Effector memory CD4-positive, alpha-beta T cell (primary cell): ENCODE data around the gene OPCML.

Source experiments
- DNase-seq, 3 donors: peaks; one replicate each; pipeline ENCODE4 v3.0.0-alpha.2; 2020
- H3K27ac ChIP-seq: 2 replicates; pipeline ENCODE4 v1.7.0; 2013; ENCODE audit warnings: mild to moderate bottlenecking, low read length, moderate library complexity; ENCODE audit not compliant: insufficient read depth, poor library complexity, severe bottlenecking
- H3K27me3 ChIP-seq: replicated peaks from 2 replicates; pipeline ENCODE4 v1.7.0; 2013; ENCODE audit warnings: mild to moderate bottlenecking, low read length; ENCODE audit not compliant: insufficient read depth, control insufficient read depth, poor library complexity, severe bottlenecking
- H3K36me3 ChIP-seq: 2 replicates; pipeline ENCODE4 v1.7.0; 2013; ENCODE audit warnings: mild to moderate bottlenecking, low read length, moderate library complexity; ENCODE audit not compliant: control insufficient read depth, insufficient read depth
- H3K4me1 ChIP-seq: 2 replicates; pipeline ENCODE4 v1.7.0; 2013; ENCODE audit warnings: low read length, mild to moderate bottlenecking; ENCODE audit not compliant: control insufficient read depth, insufficient read depth, poor library complexity, severe bottlenecking
- H3K4me3 ChIP-seq: 2 replicates; pipeline ENCODE4 v1.7.0; 2013; ENCODE audit warnings: low read length, low read depth, mild to moderate bottlenecking; ENCODE audit not compliant: insufficient read depth, poor library complexity, severe bottlenecking
- H3K9me3 ChIP-seq: 2 replicates; pipeline ENCODE4 v1.7.0; 2013; ENCODE audit warnings: mild to moderate bottlenecking, low read length, moderate library complexity; ENCODE audit not compliant: control insufficient read depth

The OPCML gene

DNA sequence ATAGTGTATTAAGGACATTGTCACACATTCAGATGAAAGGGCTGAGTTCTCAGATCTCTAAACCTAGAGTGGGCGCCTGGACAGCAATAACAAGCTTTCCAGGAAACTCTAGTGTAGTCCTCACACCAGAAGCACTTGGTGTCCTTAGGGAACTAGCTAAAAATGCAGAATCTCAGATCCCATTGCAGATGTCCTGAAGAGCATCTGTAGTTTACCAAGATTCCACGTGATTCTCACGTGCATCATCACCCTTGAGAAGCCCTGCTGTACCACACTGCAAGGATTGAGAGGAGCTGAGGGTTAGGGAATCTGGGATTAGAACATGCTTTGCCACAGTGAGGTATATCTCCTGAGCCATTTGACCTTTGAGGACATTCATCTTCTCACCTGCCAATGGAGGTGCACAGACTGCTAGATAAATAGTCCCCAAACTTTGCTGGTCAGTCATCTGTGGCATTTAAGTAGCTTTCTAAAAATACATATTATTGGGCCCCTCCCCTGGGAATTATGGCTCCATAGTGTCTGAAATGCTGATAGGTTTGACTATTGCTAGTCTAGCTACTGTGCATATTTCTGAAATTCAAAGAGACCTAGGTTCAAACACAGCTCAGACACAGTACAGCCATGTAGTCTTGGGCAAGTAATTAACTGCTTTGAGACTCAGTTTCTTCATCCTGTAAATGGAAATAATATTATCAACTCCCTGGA, 1068.9 kb downstream of the OPCML start:
- DNase-seq: no peak
- Histone ChIP-seq H3K9me3 (no peaks in the 10 kb centered on the region), H3K36me3 (no peaks in the 10 kb centered on the region), H3K27me3 (no peaks in the 10 kb centered on the region), H3K4me1 (no peaks in the 10 kb centered on the region), H3K4me3 (no peak overlapping the region), H3K27ac (no peak overlapping the region)

DNA sequence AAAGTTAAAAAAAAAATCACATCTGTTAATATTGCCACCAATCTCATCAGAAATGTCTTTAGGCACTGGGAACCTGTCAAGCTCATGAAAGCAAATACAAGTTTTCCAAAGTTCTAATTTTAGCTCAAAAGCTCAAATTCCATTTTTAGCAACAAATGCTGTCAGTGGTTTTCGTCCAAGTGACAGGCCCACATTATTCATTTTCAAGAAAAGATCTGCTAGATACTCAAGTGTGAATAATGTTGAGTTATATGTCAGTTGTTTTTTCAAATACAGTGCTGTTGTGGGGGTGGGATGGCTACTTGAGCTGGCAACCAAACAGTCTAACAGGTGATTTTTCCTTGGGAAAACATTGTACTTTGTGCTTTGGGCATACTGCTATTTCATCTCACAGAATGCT, 1072.6 kb downstream of the OPCML start:
- H3K36me3 ChIP-seq: no peaks in the 10 kb centered on the region
- no peaks in the 10 kb centered on the region for H3K9me3 ChIP-seq
- DNase-seq: no peak

DNA sequence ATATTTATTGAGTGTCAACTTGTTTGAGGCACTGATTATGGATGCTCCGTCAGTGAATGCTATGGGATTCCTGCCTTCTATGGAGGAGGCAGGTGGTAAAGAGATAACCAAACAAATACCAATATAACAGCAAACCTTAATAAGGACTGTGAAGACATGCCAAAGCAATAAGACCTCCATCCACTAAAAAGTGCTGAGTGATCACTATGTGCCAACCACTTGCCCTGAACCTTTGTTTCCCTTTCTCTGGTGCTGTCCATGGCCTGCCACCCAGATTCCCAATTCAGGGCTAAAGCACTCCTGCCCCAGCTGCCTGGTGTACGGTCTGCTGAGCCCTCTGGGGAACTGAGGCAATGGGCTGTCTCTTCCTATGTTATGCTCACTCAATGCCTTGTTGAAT, 1074.9 kb downstream of the OPCML start:
- Histone ChIP-seq H3K27ac (no peak overlapping the region), H3K9me3 (no peaks in the 10 kb centered on the region), H3K4me1 (no peaks in the 10 kb centered on the region), H3K27me3 (no peaks in the 10 kb centered on the region), H3K36me3 (no peaks in the 10 kb centered on the region), H3K4me3 (no peak overlapping the region)
- no peak for DNase-seq

More for the DNA sequence above, 1072.6 kb downstream of the OPCML start:
- Histone ChIP-seq H3K27me3 (no peaks in the 10 kb centered on the region), H3K4me1 (no peaks in the 10 kb centered on the region), H3K4me3 (no peak overlapping the region), H3K27ac (no peak overlapping the region)

DNA sequence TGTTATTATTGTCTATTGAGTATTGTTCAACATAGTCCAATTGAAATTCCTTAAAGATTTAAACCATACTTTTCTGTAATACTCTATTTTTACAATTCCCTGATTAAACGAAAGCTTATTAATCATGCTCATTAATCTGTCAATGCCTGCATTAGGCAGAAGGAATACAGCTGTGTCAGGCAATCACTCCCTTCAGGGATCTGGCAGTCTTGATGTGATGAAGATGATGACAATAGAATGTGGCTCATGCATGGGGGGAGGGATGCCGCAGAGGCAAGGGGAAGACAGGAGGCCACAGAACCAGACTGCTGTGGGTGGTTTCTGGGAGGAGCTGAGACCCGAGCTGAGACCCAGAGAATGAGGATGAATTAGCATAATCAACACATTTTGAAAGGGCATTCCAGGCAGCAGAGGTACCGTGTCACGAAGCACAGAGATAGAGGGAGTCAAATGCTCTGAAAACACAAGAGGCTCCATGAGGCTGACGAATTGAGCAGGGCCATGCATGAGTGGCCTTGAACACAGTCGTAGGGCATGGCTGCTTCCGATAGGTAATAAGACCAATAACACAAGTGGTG, 1075.5 kb downstream of the OPCML start:
- no peaks in the 10 kb centered on the region for H3K36me3 ChIP-seq
- H3K4me3 ChIP-seq: no peak overlapping the region
- H3K27ac ChIP-seq: no peak overlapping the region
- H3K9me3 ChIP-seq: no peaks in the 10 kb centered on the region
- no peak for DNase-seq
- H3K27me3 ChIP-seq: no peaks in the 10 kb centered on the region
- H3K4me1 ChIP-seq: no peaks in the 10 kb centered on the region

DNA sequence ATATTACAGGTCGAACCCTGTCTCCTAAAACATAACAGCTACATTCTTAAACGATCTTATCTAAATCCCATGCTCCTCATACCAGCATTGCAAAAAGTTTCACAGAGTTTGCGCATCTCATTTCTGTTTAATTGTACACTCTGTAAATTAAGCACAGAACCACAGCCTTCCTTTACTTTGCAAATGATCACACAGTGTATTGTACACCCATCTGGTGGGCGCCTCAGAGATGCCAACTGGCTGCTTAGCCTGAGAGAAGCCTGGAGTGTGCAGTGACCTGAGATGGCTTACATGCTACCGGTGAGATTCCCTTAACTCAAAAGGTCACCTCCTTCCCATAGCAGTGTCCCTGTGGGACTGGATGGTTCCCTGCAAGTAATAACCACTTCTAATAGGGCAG, 1077.3 kb downstream of the OPCML start:
- Histone ChIP-seq H3K27ac (no peak overlapping the region), H3K36me3 (no peaks in the 10 kb centered on the region), H3K4me1 (no peaks in the 10 kb centered on the region), H3K4me3 (no peak overlapping the region), H3K9me3 (no peaks in the 10 kb centered on the region), H3K27me3 (no peaks in the 10 kb centered on the region)
- DNase-seq: no peak

DNA sequence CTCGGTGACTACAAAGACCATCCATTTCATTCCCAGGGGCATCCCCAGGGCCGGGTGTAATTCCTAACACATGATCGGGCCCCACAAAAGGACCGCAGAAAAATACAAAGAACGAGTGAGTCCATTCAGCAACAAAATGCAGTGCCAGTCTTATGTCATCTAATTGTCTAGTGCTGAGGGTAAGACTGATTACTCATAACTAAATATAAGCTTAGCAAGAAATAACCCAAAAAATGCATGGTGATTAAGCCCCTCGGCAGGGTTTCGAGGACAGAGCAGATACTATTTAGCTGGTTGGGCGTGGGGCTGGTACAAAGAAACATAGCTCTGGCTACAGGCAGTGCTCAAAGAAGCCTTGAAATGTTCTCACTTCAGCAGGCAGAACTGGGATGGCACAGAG, 1078.9 kb downstream of the OPCML start:
- Histone ChIP-seq H3K27ac (no peak overlapping the region), H3K4me3 (no peak overlapping the region), H3K9me3 (no peaks in the 10 kb centered on the region), H3K27me3 (no peaks in the 10 kb centered on the region), H3K4me1 (no peaks in the 10 kb centered on the region), H3K36me3 (no peaks in the 10 kb centered on the region)
- DNase-seq: no peak

DNA sequence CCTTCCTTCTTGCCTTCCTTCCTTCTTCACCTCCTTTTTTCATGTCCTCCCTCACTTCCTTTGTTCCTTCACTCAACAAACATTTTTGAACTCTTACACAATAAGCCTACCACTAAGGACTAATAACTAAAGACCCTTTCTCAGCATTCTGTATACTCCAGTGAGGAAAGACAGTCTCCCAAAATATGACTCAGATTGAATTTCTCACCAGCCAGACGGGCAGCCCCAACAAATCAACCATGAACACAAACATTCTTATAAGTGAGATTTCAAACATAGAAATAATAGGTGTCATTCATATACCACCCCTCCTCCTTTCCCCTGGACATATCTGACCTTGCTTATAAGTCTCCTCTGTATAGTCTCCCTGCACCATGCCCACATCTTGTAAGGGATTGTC, 1079.7 kb downstream of the OPCML start:
- no peak for DNase-seq
- Histone ChIP-seq H3K9me3 (no peaks in the 10 kb centered on the region), H3K27ac (no peak overlapping the region), H3K4me1 (no peaks in the 10 kb centered on the region), H3K36me3 (no peaks in the 10 kb centered on the region), H3K4me3 (no peak overlapping the region), H3K27me3 (no peaks in the 10 kb centered on the region)

DNA sequence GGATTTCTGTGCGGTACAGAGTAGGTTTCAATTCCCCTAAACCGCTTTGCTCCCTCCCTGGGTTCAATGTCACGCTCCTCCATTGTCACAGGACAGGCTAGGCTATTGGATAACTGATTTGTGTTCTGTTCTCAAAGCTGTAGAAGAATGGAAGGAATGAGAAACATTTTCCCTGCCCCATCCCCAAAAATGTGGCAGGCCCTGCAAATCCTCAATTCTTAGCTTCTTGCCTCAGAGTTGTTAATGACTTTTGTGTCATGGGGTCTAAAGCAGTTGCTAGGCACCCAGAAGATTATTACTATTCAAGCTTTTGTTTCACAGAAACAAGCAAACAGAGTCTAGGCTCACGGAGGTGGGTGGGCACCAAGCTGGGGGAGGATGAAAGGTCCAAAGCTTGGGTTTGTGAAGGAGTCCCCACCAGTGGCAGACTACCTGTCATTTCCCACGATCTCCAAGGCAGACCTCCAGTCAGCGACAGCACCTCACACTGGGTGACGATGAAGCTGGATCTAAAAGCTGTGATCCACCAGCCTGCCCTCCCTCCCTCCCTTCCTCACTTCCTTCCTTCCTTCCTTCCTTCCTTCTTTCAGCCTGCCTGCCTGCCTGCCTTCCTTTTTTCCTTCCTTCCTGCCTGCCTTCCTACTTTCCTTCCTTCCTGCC, 1080.2 kb downstream of the OPCML start:
- H3K4me3 ChIP-seq: no peak overlapping the region
- H3K36me3 ChIP-seq: no peaks in the 10 kb centered on the region

DNA sequence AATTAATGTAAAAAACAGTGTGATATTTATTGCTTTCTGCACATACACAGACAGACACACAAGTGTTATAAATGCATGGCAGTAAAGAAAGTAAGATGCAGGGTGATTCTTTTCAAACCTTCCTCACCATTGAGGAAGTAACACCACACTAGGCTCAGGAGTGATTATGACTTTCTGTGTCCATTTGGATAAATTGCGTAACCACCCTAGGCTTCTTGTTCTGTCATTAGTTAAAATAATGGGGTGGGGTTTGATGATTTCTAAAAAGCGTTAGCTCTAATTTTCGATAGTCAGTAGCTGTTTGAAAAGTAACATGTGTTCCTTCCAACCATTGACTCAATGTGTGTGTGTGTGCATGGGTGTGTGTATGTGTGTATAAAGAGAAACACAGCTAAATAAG, 1081.7 kb downstream of the OPCML start:
- Histone ChIP-seq H3K4me3 (no peak overlapping the region), H3K27me3 (no peaks in the 10 kb centered on the region), H3K9me3 (no peaks in the 10 kb centered on the region), H3K27ac (no peak overlapping the region), H3K4me1 (no peaks in the 10 kb centered on the region), H3K36me3 (no peaks in the 10 kb centered on the region)
- DNase-seq: no peak

More for the DNA sequence above, 1080.2 kb downstream of the OPCML start:
- DNase-seq: no peak
- no peaks in the 10 kb centered on the region for H3K27me3 ChIP-seq
- H3K27ac ChIP-seq: no peak overlapping the region
- H3K4me1 ChIP-seq: no peaks in the 10 kb centered on the region
- H3K9me3 ChIP-seq: no peaks in the 10 kb centered on the region

DNA sequence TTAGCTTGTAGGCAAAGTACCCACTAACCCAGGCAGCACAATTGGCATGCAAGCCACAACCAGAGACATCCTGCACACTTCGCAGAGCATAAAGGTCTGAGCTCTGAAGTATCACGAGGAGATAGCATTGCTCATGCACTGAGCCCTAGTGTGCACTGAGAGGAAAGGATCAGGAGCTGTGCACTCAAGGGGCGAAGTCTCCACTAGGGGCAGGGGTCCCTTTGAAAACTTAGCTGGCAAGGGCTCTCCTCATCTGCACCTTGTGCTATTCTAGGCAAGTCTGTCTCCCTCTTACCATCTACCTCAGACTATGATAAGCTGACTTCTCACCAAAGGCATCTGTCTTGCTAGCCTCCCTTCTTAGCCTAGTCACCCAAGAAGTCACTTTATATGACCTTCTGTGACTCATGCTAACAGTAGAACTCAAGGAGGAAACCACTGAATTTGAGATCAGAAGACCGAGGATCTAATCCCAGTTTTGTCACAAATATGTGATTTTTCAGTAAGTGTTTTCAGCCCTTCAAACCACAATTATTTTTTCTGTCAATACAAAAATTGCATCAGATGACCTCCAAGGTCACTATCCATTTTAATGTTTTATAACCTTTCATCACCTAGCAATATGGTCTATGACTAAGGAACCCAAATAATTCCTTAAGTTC, 1083.8 kb downstream of the OPCML start:
- H3K4me3 ChIP-seq: no peak overlapping the region
- no peaks in the 10 kb centered on the region for H3K27me3 ChIP-seq
- no peaks in the 10 kb centered on the region for H3K4me1 ChIP-seq
- no peak for DNase-seq
- no peaks in the 10 kb centered on the region for H3K36me3 ChIP-seq
- no peak overlapping the region for H3K27ac ChIP-seq
- H3K9me3 ChIP-seq: no peaks in the 10 kb centered on the region
